SK-N-SH (cell line): ENCODE measurements around the gene SUCLG2. TPM values are rescaled to one million over a fixed set of nuclear protein-coding genes. Genes with fewer than 3 reads are reported as not detected.

Experiments
- CTCF ChIA-PET: fragments of 300-600, 350-600 bp; formaldehyde crosslinking; extraction: SDS; loops from one replicate; lab custom pipeline; 2021; lab: Yijun Ruan, JAX
- POLR2A ChIA-PET: fragments of 350-600 bp; sonication (Branson Sonifier 250); formaldehyde crosslinking; extraction: SDS; loops from one replicate; lab custom pipeline; 2020; ENCODE audit warnings: antibody characterized with exemption, inconsistent platforms; lab: Yijun Ruan, JAX
- DNase-seq: peaks from one replicate; pipeline ENCODE4 v3.0.0; 2012
- H2AFZ ChIP-seq: fragments of 200-600 bp; sonication (generic); 2 replicates; pipeline ENCODE4 v1.8.1; 2016; ENCODE audit warnings: antibody characterized with exemption, mild to moderate bottlenecking, low read depth
- H3F3A ChIP-seq: fragments of 200-600 bp; sonication (generic); replicated peaks from 2 replicates; pipeline ENCODE3; 2016; ENCODE audit warnings: antibody characterized with exemption, mild to moderate bottlenecking; ENCODE audit not compliant: insufficient read depth
- H3K27ac ChIP-seq, 2 experiments: fragments of 200-500 bp in 1 of 2; fragments of 200-600 bp in 1 of 2; sonication (Bioruptor generic) in 1 of 2; sonication (generic), shearing (Covaris generic) in 1 of 2; 2 replicates each; pipeline versions ENCODE4 v1.5.1 to v1.6.1; 2014 to 2016; ENCODE audit warnings: low read depth in 2 of 2, inconsistent platforms in 1 of 2, low read length in 1 of 2, mild to moderate bottlenecking in 1 of 2, mixed read lengths in 1 of 2
- H3K27me3 ChIP-seq: fragments of 200-600 bp; sonication (generic), shearing (Covaris generic); 2 replicates; pipeline ENCODE4 v1.6.1; 2016; ENCODE audit warnings: mixed run types; ENCODE audit not compliant: insufficient read depth
- H3K36me3 ChIP-seq, 2 experiments: fragments of 200-500 bp in 1 of 2; fragments of 200-600 bp in 1 of 2; sonication (Bioruptor generic) in 1 of 2; sonication (generic) in 1 of 2; replicated peaks in 1 of 2; 2 replicates each; pipeline versions ENCODE3 to v1.5.1; 2014 to 2016; ENCODE audit warnings: low read length in 1 of 2, mild to moderate bottlenecking in 1 of 2; ENCODE audit not compliant: insufficient read depth in 2 of 2, control insufficient read depth in 1 of 2
- H3K4me1 ChIP-seq, 2 experiments: fragments of 200-500 bp in 1 of 2; fragments of 200-600 bp in 1 of 2; sonication (Bioruptor generic) in 1 of 2; sonication (generic), shearing (Covaris generic) in 1 of 2; 2 replicates each; pipeline versions ENCODE4 v1.5.1 to v1.6.1; 2014 to 2016; ENCODE audit warnings: low read depth in 1 of 2, low read length in 1 of 2, mixed run types in 1 of 2; ENCODE audit not compliant: insufficient read depth in 2 of 2, control insufficient read depth in 1 of 2
- H3K4me2 ChIP-seq: fragments of 200-600 bp; sonication (generic), shearing (Covaris generic); 2 replicates; pipeline ENCODE4 v1.6.1; 2017; ENCODE audit warnings: mixed run types
- H3K4me3 ChIP-seq, 2 experiments: fragments of 200-500 bp in 1 of 2; fragments of 200-600 bp in 1 of 2; sonication (Bioruptor generic) in 1 of 2; sonication (generic), shearing (Covaris generic) in 1 of 2; 2 replicates each; pipeline versions ENCODE4 v1.5.1 to v1.8.1; 2014 to 2016; ENCODE audit warnings: low read depth in 2 of 2, inconsistent platforms in 1 of 2, low read length in 1 of 2, mild to moderate bottlenecking in 1 of 2, mixed read lengths in 1 of 2, moderate library complexity in 1 of 2
- H3K79me2 ChIP-seq: fragments of 200-600 bp; sonication (generic); 2 replicates; pipeline ENCODE4 v1.8.1; 2017; ENCODE audit warnings: mild to moderate bottlenecking; ENCODE audit not compliant: insufficient read depth
- H3K9ac ChIP-seq: fragments of 200-600 bp; sonication (generic); 2 replicates; pipeline ENCODE4 v1.6.1; 2017; ENCODE audit warnings: mixed run types
- H3K9me2 ChIP-seq: fragments of 200-600 bp; sonication (generic); 2 replicates; pipeline ENCODE4 v1.6.1; 2017; ENCODE audit warnings: mixed run types
- H3K9me3 ChIP-seq: fragments of 200-600 bp; sonication (generic); 2 replicates; pipeline ENCODE4 v1.6.1; 2017; ENCODE audit warnings: mixed run types, mild to moderate bottlenecking, moderate library complexity
- H4K20me1 ChIP-seq: fragments of 200-600 bp; sonication (generic); 2 replicates; pipeline ENCODE4 v1.6.1; 2017; ENCODE audit warnings: mild to moderate bottlenecking, mixed run types; ENCODE audit not compliant: insufficient read depth
- CHD2 ChIP-seq: fragments of 150-350 bp; IDR thresholded peaks from 2 replicates; pipeline ENCODE4 v1.6.1; 2018; ENCODE audit warnings: low read length; ENCODE audit not compliant: partially characterized antibody
- EP300 ChIP-seq, 2 experiments: IDR thresholded peaks; 2 replicates each; pipeline versions ENCODE4 v1.4.0 to v1.6.1; 2012; ENCODE audit warnings: borderline replicate concordance in 1 of 2, low read depth in 1 of 2, low read length in 1 of 2
- EZH2phosphoT487 ChIP-seq: fragments of 200-600 bp; sonication (generic); IDR thresholded peaks from 2 replicates; pipeline ENCODE4 v1.6.1; 2017; ENCODE audit warnings: low read depth, mixed run types, mild to moderate bottlenecking, antibody characterized with exemption, moderate library complexity, borderline replicate concordance
- FOXJ3 ChIP-seq: sonication (generic); formaldehyde crosslinking; IDR thresholded peaks from 2 replicates; pipeline ENCODE4 v1.5.1; 2020; ENCODE audit warnings: mild to moderate bottlenecking, missing genetic modification reagents
- FOXM1 ChIP-seq: IDR thresholded peaks from 2 replicates; pipeline ENCODE4 v1.4.0; 2012; ENCODE audit warnings: low read depth, mild to moderate bottlenecking
- GABPA ChIP-seq: IDR thresholded peaks from 2 replicates; pipeline ENCODE4 v1.4.0; 2012; ENCODE audit warnings: low read depth, mild to moderate bottlenecking
- GATA2 ChIP-seq: sonication (generic); formaldehyde crosslinking; IDR thresholded peaks from 2 replicates; pipeline ENCODE4 v1.5.0; 2020; ENCODE audit warnings: mild to moderate bottlenecking, missing genetic modification reagents
- NFIC ChIP-seq: IDR thresholded peaks from 2 replicates; pipeline ENCODE4 v1.4.0; 2012; ENCODE audit warnings: borderline replicate concordance
- RCOR1 ChIP-seq: fragments of 150-350 bp; IDR thresholded peaks from 2 replicates; pipeline ENCODE4 v1.6.1; 2017; ENCODE audit warnings: antibody characterized with exemption, low read length
- TCF12 ChIP-seq: IDR thresholded peaks from 2 replicates; pipeline ENCODE4 v1.4.0; 2012
- TEAD4 ChIP-seq: IDR thresholded peaks from 2 replicates; pipeline ENCODE4 v1.4.0; 2012; ENCODE audit warnings: mild to moderate bottlenecking, borderline replicate concordance; ENCODE audit not compliant: insufficient read depth
- WGBS: methylation state at CpG from one replicate; pipeline ENCODE4 v1.1.6; 2017; ENCODE audit warnings: low lambda C conversion rate; 5-methylcytosine and 5-hydroxymethylcytosine counted together
- polyA plus RNA-seq, 3 experiments: library from polyadenylated mRNA; depleted of rRNA; stranded (reverse); fragments of >200 nt; gene quantifications; 2 replicates each; pipeline ENCODE4 v1.2.3, GENCODE V29; 2012
- TF ChIP-seq, protein P1 (sequence below): IDR thresholded peaks from 2 replicates; pipeline ENCODE4 v1.4.0; 2012; ENCODE audit warnings: low read depth
- TF ChIP-seq, protein P2 (sequence below): fragments of 150-350 bp; IDR thresholded peaks from 2 replicates; pipeline ENCODE4 v1.6.1; 2017; ENCODE audit warnings: antibody characterized with exemption, low read length, low read depth, borderline replicate concordance

Gene SUCLG2
- polyA plus RNA-seq, 1 of the 3 experiments (the other 2 are of a cell fraction): 20.2 TPM

DNA sequence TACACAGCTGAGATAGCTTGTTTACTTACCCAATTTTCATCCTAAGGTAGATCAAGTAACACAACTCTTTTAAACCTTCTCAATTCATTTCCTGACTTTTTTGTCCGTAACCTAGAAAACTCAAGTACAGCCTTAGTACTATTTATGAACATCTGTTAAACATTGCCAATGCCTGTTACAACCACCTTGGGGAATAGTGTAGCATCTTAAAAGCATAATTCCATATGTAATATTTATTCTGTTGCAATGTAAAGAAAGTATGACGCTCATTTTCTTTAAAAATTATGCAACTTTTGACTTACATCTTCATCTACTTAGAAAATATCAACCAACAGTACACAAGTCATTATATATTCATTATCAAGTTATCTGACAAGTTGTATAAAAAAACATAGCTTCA is 54.6 kb downstream of the SUCLG2 start:
- CTCF ChIA-PET: interaction anchor here (0.6 kb wide), 1 partner anchor 11 kb away, joined by 3 read pairs; no protein-coding TSS in a partner anchor
- H3K79me2 ChIP-seq: peaks cover 10% of the 10 kb centered on the region; the same call in 1 of the 2 replicates
- H4K20me1 ChIP-seq: no peaks in the 10 kb centered on the region; the same call in 1 of the 2 replicates
- DNase-seq: no peak
- H3K4me1 ChIP-seq: no peaks in the 10 kb centered on the region
- POLR2A ChIA-PET: no interaction called here
- 91% methylated on average over 2 of the region's 2 CpGs for WGBS
- peaks cover 22 to 26% of the 10 kb centered on the region in 2 experiments for H3K36me3 ChIP-seq
- H3K4me2 ChIP-seq: no peak overlapping the region
- no peak overlapping the region for H2AFZ ChIP-seq
- no peaks in the 10 kb centered on the region for H3K9me2 ChIP-seq
- H3K9ac ChIP-seq: no peak overlapping the region
- H3K9me3 ChIP-seq: no peaks in the 10 kb centered on the region
- H3K4me3 ChIP-seq: no peak overlapping the region
- no peak for TF ChIP-seq CHD2
- no peak for TF ChIP-seq RCOR1
- TF ChIP-seq FOXM1: no peak
- no peak for TF ChIP-seq EP300 (IDR thresholded peaks at IDR 0.05; ENCODE audit: borderline replicate concordance in 1 of 2, low read depth in 1 of 2, low read length in 1 of 2)
- TF ChIP-seq, protein P1, sequence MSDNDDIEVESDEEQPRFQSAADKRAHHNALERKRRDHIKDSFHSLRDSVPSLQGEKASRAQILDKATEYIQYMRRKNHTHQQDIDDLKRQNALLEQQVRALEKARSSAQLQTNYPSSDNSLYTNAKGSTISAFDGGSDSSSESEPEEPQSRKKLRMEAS: no peak
- no peak for TF ChIP-seq TEAD4
- TF ChIP-seq GABPA: no peak
- TF ChIP-seq, protein P2, sequence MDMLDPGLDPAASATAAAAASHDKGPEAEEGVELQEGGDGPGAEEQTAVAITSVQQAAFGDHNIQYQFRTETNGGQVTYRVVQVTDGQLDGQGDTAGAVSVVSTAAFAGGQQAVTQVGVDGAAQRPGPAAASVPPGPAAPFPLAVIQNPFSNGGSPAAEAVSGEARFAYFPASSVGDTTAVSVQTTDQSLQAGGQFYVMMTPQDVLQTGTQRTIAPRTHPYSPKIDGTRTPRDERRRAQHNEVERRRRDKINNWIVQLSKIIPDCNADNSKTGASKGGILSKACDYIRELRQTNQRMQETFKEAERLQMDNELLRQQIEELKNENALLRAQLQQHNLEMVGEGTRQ: no peak
- TF ChIP-seq EZH2phosphoT487: no peak
- H3F3A ChIP-seq: no peaks in the 10 kb centered on the region
- H3K27me3 ChIP-seq: no peaks in the 10 kb centered on the region
- no peak overlapping the region for H3K27ac ChIP-seq

DNA sequence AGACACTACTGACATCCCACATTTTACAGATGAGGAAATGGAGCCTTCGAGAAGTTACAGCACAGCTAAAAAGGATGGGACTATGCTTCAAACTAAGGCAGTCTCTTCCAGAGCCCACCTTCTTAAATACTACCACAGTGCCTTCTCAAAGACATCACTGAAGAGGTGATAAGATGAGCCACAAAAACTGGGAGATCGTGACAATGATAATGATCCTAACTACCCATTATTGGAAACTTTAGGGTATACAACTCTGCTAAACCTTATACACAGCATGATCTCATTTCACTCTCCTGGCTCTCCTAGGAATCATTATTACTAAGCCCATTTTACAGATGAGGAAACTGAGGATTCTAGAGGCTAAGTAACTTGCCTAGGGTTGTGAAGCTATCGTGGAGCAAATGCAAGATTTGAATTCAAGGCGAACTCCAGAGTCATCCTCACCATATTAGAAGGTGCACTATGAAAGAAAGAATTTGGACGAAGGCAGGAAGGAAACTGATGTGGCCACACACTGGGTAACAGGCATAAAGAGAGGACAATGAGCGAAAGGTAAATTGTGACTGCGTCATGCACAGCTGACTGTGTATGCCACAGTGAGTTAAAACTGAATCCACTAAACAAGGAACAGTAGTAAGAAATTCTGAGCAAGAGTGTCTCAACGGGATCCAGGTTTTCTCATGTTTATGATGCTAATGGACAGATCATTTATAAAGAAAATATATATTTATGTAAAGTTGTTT is 55.4 kb downstream of the SUCLG2 start:
- ChIA-PET POLR2A (no interaction called here), CTCF (interaction anchor here (0.5 to 0.6 kb wide), 2 partner anchors 10 to 465 kb away, joined by 3 read pairs; no protein-coding TSS in a partner anchor)
- 97% methylated on average over 8 of the region's 8 CpGs for WGBS

More for the DNA sequence above, 55.4 kb downstream of the SUCLG2 start:
- H3K27ac ChIP-seq: no peak overlapping the region
- no peak overlapping the region for H3K4me3 ChIP-seq
- no peaks in the 10 kb centered on the region for H3F3A ChIP-seq
- H3K4me2 ChIP-seq: no peak overlapping the region
- H4K20me1 ChIP-seq: no peaks in the 10 kb centered on the region; the same call in 1 of the 2 replicates
- no peaks in the 10 kb centered on the region for H3K9me2 ChIP-seq
- no peak overlapping the region for H2AFZ ChIP-seq
- H3K4me1 ChIP-seq: no peaks in the 10 kb centered on the region; a peak in 1 of 4 replicates
- H3K36me3 ChIP-seq: peaks cover 18 to 23% of the 10 kb centered on the region in 2 experiments
- H3K9me3 ChIP-seq: no peaks in the 10 kb centered on the region
- no peak for DNase-seq
- TF ChIP-seq, protein P1: no peak
- no peak for TF ChIP-seq EZH2phosphoT487
- TF ChIP-seq FOXJ3 (CRISPR knock-in tag): no peak
- no peak for TF ChIP-seq GATA2
- no peak for TF ChIP-seq TCF12
- no peak for TF ChIP-seq RCOR1
- no peak for TF ChIP-seq NFIC
- H3K27me3 ChIP-seq: no peaks in the 10 kb centered on the region
- no peak overlapping the region for H3K9ac ChIP-seq
- peaks cover 12% of the 10 kb centered on the region; the same call in 1 of the 2 replicates for H3K79me2 ChIP-seq
